Stimulated activated CD4-positive, alpha-beta T cell treated with anti-CD3 and anti-CD28 coated beads, TNF-alpha, amount 100 ng/mL, for 24 hours (primary cell): ENCODE measurements around the gene AUTS2.

ENCODE experiments used
- DNase-seq, 3 experiments: peaks; one replicate each; pipeline ENCODE4 v3.0.0-alpha.2; 2020; ENCODE audit warnings: low read depth in 3 of 3

Gene AUTS2

GRCh38 chr7:69656890-69657289 is 58.6 kb downstream of the AUTS2 start:
- DNase-seq, result no peak

GRCh38 chr7:69657331-69657730 is 59.1 kb downstream of the AUTS2 start:
- DNase-seq, result no peak

GRCh38 chr7:69657985-69658384 is 59.7 kb downstream of the AUTS2 start:
- no peak for DNase-seq

GRCh38 chr7:69659983-69660382 is 61.7 kb downstream of the AUTS2 start:
- DNase-seq, result no peak

GRCh38 chr7:69661342-69661741 is 63.1 kb downstream of the AUTS2 start:
- no peak for DNase-seq

GRCh38 chr7:69663911-69664832 is 65.9 kb downstream of the AUTS2 start:
- DNase-seq, result no peak

GRCh38 chr7:69665369-69665768 is 67.1 kb downstream of the AUTS2 start:
- no peak for DNase-seq

- DNase-seq, result no peak
These were observed 70.1 kb downstream of the AUTS2 start for GRCh38 chr7:69668339-69668870.

- no peak for DNase-seq
These were observed 72.4 kb downstream of the AUTS2 start for GRCh38 chr7:69670701-69671100.

- no peak for DNase-seq
These were observed 74.8 kb downstream of the AUTS2 start for GRCh38 chr7:69673074-69673473.

GRCh38 chr7:69674701-69675182 is 76.5 kb downstream of the AUTS2 start:
- no peak for DNase-seq

- no peak for DNase-seq
These were observed 78.0 kb downstream of the AUTS2 start for GRCh38 chr7:69676247-69676646.

GRCh38 chr7:69677054-69677852 is 79.0 kb downstream of the AUTS2 start:
- no peak for DNase-seq

GRCh38 chr7:69677881-69678493 is 79.7 kb downstream of the AUTS2 start:
- DNase-seq, result no peak

- DNase-seq, result no peak
These were observed 80.4 kb downstream of the AUTS2 start for GRCh38 chr7:69678494-69679187.

GRCh38 chr7:69681181-69681580 is 82.9 kb downstream of the AUTS2 start:
- no peak for DNase-seq

GRCh38 chr7:69682518-69682917 is 84.2 kb downstream of the AUTS2 start:
- DNase-seq, result no peak

- no peak for DNase-seq
These were observed 84.7 kb downstream of the AUTS2 start for GRCh38 chr7:69683002-69683401.

GRCh38 chr7:69684369-69685292 is 86.4 kb downstream of the AUTS2 start:
- no peak for DNase-seq

GRCh38 chr7:69685293-69685631 is 87.0 kb downstream of the AUTS2 start:
- no peak for DNase-seq
